Prostate gland (tissue), 2 donors: ENCODE measurements around the gene MEG3. TPM values are rescaled to one million over a fixed set of nuclear protein-coding genes. Genes with fewer than 3 reads are reported as not detected.

Experiments used
- DNase-seq: peaks from one replicate; pipeline ENCODE4 v3.0.0-alpha.2; 2019; ENCODE audit warnings: low spot score
- H3K27ac ChIP-seq, 2 donors: fragments of 200-600 bp; sonication (generic); 2 replicates each; pipeline ENCODE4 v1.5.1; 2017 to 2019
- H3K27me3 ChIP-seq: fragments of 200-600 bp; sonication (generic); replicated peaks from 2 replicates; pipeline ENCODE4 v1.5.1; 2019; ENCODE audit not compliant: insufficient read depth
- H3K36me3 ChIP-seq, 2 donors: fragments of 200-600 bp; sonication (generic); 1 replicate in 1 of 2; 2 replicates in 1 of 2; pipeline versions ENCODE4 v1.5.1 to v1.8.1; 2017 to 2019
- H3K4me1 ChIP-seq: fragments of 200-600 bp; sonication (generic); replicated peaks from 2 replicates; pipeline ENCODE4 v1.5.1; 2019
- H3K4me3 ChIP-seq, 2 donors: fragments of 200-600 bp; sonication (generic); 2 replicates each; pipeline ENCODE4 v1.5.1; 2017 to 2019
- H3K9me3 ChIP-seq: fragments of 200-600 bp; sonication (generic); 2 replicates; pipeline ENCODE4 v1.5.1; 2017
- CTCF ChIP-seq, 4 experiments: fragments of 200-600 bp in 2 of 4; fragments of 450-650 bp in 2 of 4; sonication (generic) in 2 of 4; IDR thresholded peaks; 1 replicate in 3 of 4; 2 replicates in 1 of 4; pipeline ENCODE4 v1.5.1; 2016 to 2019; ENCODE audit warnings: antibody characterized with exemption in 4 of 4, mild to moderate bottlenecking in 2 of 4, moderate library complexity in 2 of 4
- POLR2A ChIP-seq: fragments of 450-650 bp; IDR thresholded peaks from one replicate; pipeline ENCODE4 v1.6.1; 2016; ENCODE audit warnings: antibody characterized with exemption, mild to moderate bottlenecking
- POLR2AphosphoS5 ChIP-seq: sonication (generic); formaldehyde crosslinking; IDR thresholded peaks from one replicate; pipeline ENCODE4 v1.6.1; 2017; ENCODE audit warnings: antibody characterized with exemption
- WGBS: methylation state at CpG from one replicate; pipeline ENCODE4 v1.1.5; 2018; 5-methylcytosine and 5-hydroxymethylcytosine counted together
- intact Hi-C: fragments of 100-400 bp; cut with DNase I; formaldehyde crosslinking; loops from one replicate; pipeline ENCODE4 v1.14.2; 2022
- total RNA-seq, 2 donors: library from RNA; depleted of rRNA; stranded (reverse); fragments of >200 nt; gene quantifications; one replicate each; pipeline ENCODE4 v1.1.0, GENCODE V29; 2016

Gene MEG3
- total RNA-seq, 2 donors from 2014 or later, result 21.9 to 135 TPM

- Histone ChIP-seq H3K4me3 (no peak overlapping the region), H3K9me3 (no peaks in the 10 kb centered on the region), H3K4me1 (no peaks in the 10 kb centered on the region), H3K36me3 (no peaks in the 10 kb centered on the region), H3K27ac (no peak overlapping the region), H3K27me3 (peaks cover 4% of the 10 kb centered on the region)
- DNase-seq, result no peak
- intact Hi-C loops, result no loop called here
- 91% methylated on average over 21 of the region's 21 CpGs for WGBS
- TF ChIP-seq CTCF (IDR thresholded peaks at IDR 0.05) (no peak), POLR2AphosphoS5 (no peak), POLR2A (no peak)
These were observed 48.6 kb downstream of the MEG3 start for GRCh38 chr14:100874411-100875091.

- no peak overlapping the region for H3K27ac ChIP-seq
- H3K36me3 ChIP-seq, result no peaks in the 10 kb centered on the region
- H3K27me3 ChIP-seq, result peaks cover 4% of the 10 kb centered on the region
- H3K4me3 ChIP-seq, result no peak overlapping the region
- DNase-seq, result no peak
- H3K4me1 ChIP-seq, result no peaks in the 10 kb centered on the region
- WGBS, result 83% methylated on average over 6 of the region's 6 CpGs
- no peaks in the 10 kb centered on the region for H3K9me3 ChIP-seq
- TF ChIP-seq POLR2A (no peak), POLR2AphosphoS5 (no peak), CTCF (IDR thresholded peaks at IDR 0.05) (no peak)
- intact Hi-C loops, result no loop called here
These were observed 49.2 kb downstream of the MEG3 start for GRCh38 chr14:100875126-100875525.

GRCh38 chr14:100875861-100876590 lies 50.1 kb downstream of the MEG3 start:
- no peak for TF ChIP-seq CTCF (IDR thresholded peaks at IDR 0.05)
- TF ChIP-seq POLR2AphosphoS5, result no peak
- no peak for TF ChIP-seq POLR2A
- WGBS, result 91% methylated on average over 17 of the region's 17 CpGs
- intact Hi-C loops, result no loop called here
- H3K4me1 ChIP-seq, result no peaks in the 10 kb centered on the region
- H3K27me3 ChIP-seq, result peaks cover 4% of the 10 kb centered on the region
- no peaks in the 10 kb centered on the region for H3K9me3 ChIP-seq
- H3K4me3 ChIP-seq, result no peak overlapping the region
- no peaks in the 10 kb centered on the region for H3K36me3 ChIP-seq
- no peak overlapping the region for H3K27ac ChIP-seq
- DNase-seq, result no peak

GRCh38 chr14:100878271-100879146 lies 52.6 kb downstream of the MEG3 start:
- 86% methylated on average over 11 of the region's 11 CpGs for WGBS
- no peak overlapping the region for H3K27ac ChIP-seq
- intact Hi-C loops, result no loop called here
- H3K27me3 ChIP-seq, result peaks cover 4% of the 10 kb centered on the region
- H3K36me3 ChIP-seq, result no peaks in the 10 kb centered on the region
- H3K4me1 ChIP-seq, result no peaks in the 10 kb centered on the region
- DNase-seq, result no peak
- TF ChIP-seq CTCF (IDR thresholded peaks at IDR 0.05), result no peak
- no peak for TF ChIP-seq POLR2A
- H3K4me3 ChIP-seq, result no peak overlapping the region
- H3K9me3 ChIP-seq, result no peaks in the 10 kb centered on the region
